GM21367 (cell line): Measurements from ENCODE around the gene PKD1L1.

Experiments
- ATAC-seq: cut with Tn5 transposase; IDR thresholded peaks from one replicate; pipeline ENCODE4 v1.9.1; 2021; ENCODE audit not compliant: unreplicated experiment

Gene PKD1L1

DNA sequence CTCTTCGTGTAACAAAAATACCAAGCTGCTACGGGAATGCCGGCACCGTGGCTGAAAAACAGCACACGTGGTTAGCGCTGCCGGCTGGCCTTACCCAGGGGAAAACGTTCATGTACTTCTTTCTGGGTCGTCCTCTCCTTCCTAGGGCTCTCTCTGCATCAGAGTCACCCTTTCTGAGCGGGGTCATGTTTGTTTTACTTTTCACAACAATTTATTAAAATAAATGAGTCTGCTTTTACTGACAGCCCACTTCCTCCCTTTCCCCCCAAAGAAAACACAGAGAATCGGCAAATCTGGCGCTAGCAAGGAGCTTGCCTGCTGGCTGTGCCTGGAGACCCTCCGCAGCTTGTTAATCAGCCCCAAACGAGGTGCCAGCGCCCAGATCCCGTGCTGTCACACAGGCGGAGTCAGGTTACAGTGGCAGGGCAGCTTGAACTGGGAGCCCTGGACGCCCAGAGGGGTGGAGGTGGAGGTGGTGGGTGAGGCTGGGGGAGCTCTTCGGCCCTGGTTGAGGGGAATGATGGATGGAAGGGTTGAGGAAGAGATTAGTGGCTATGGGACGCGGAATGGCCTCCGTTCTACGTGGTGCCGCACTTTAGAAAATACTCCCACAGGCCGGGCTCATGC, 204.2 kb downstream of the PKD1L1 start:
- ATAC-seq = no peak

DNA sequence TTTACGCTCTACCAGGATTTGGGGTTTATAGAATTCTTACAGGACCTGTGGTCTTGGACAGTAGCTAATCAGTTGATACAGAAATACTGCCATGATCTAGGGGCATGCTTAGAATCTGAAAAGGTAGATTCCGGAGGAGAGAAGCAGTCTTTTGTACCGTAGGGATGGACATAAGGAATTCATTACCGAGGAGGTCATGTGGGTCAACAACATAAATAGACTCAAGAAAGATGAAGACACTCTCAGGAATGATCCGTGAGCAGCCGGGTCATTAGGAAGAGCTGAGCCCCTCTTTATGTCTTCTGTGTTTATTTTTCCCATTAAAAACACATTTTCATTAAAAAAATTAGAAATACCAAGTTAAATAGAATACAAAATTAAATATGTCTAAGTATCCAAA, 206.3 kb downstream of the PKD1L1 start:
- no peak for ATAC-seq

DNA sequence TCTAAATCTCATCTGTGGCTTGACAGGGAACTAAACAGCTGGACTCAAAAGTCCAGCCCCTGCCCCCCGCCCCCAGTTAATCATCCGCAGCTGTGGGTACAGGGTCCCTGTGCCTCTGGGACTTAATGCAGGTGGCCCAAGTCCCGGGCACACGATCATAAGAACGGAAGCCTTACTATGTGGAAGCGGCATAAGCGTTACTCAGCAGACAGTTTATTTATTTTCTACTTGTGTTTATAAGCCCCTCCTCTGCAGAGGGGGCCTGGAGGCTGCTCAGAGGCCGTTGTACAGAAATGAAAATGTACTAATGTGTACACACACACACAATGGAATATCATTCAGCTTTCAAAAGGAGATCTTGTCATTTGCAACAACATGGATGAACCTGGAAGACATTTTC, 208.4 kb downstream of the PKD1L1 start:
- ATAC-seq = no peak

DNA sequence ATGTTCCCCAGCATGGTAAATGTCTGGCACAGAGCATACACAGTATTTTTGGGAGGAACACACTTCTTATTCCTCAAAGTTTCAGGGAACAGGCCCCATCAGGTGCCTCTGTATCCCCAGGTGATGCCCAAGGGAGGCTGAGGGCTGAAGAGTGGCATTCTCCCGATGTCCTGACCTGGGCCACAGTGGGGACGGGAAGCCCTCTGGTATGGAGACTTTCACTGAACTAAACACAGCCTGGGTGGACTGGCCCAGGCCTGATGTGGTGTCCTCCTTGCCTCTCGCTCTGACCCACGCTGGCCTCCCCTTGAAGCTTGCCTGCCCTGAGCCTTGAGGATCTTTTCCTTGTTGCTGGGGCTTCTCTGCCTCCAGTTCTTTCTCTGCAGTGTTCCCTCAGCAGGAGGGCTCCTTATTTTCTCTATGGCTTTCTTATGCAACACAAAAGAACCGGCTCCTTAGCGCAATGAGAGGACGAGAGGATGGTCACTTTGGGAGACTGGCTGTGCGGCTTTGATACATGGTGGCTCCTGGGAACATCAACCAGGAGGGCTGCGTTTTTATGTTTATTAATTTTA, 208.9 kb downstream of the PKD1L1 start:
- no peak for ATAC-seq

DNA sequence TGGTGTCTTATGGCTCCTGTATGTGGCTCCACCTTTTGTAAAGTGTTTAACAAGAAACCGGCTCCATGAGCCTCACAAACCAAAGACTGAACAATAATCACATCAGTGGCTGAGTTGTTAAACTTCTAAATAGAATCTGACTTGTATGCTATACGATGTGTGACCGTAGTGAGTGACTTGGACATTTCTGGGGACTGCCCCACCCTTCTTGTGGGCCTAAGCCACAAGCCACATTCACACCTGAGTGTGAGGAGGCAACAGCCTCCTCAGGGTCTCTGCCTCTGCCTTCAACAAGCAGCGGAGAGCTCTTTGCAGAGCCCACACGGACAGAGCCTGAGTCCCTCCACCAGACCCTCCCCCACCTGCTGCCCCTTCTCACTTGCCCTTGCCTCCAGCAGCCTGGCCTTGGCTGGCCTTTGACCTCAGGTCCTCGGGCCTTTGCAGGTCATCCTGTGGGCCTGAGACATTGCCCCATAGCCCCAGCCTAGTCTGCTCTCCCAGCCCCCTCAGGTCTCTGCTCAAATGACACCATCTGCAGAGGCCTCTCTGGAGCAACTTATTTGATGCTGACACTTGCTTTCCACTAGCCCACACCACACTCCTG, 209.6 kb downstream of the PKD1L1 start:
- peak; percentile 67 for ATAC-seq

DNA sequence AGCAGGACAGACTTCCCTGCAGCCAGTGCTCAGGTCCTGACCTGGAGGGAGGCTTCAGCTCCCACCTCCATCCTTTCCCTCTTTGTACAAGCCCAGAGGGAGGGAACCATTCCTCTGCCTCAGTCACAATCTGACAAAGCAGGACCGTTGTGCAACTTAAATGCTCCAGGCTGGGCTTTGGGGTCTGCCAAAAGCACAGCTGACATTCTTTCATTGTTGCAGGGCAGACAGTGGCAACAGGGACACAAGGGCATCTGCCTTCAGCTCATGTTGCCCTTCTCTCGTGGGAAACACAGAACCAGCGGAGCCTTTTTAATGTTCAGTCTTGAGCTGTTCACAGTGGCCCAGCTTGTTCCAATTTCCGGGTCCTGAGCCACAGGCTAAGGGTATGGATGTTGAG, 210.7 kb downstream of the PKD1L1 start:
- ATAC-seq = no peak

DNA sequence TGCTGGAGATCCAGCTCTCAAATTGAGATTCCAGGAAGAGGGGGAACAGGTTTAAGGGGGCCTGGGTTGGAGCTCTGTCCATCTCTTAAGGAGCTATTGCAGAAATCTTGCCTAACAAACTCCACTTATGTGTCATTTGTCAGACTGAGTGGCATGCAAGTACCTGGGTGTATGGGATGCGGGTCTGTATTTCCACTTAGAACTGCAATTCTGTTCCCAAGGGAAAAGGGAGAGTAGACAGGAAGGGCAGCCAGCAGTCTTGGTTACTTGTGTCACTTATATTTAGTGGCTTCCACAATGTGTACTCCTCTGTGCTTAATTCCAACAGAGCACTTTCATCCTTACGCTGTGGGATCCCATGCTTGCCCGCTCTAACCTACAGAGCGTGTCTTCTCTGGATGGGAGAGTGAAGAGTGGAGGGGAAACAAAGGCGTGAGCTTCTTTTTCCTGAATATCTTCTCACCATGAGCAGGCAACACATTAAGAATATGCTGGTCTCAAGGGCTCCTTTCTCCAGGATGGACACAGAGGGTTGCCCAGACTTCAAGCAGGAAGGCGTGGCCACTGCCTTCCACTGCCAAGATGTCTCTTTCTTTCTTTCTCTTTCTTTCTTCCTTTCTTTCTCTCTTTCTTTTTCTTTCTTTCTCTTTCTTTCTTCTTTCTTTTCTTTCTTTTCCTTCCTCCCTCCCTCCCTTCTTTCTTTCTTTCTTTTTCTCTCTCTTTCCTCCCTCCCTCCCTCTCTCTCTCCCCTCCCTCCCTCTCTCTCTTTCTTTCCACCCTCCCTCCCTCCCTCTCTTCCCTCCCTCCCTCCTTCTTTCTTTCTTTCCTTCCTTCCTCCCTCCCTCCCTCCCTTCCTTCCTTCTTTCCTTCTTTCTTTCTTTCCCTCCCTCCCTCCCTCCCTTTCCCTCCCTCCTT, 212.6 kb downstream of the PKD1L1 start:
- no peak for ATAC-seq

DNA sequence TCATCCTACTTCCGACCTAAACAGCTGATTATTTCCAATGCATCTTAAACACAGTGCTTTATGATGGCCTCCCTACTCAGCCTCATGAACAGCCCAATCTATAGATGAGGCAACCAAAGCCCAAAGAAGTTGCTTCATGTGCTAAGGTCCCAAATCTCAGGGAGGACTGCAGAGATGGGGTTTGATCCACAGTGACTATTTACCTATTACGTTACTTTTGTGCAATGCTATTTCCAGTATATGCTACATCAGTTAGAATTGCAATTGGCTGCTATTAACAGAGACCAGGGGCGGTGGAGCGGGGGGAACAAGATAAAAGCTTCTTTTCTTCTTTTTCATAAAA, 213.3 kb downstream of the PKD1L1 start:
- no peak for ATAC-seq

DNA sequence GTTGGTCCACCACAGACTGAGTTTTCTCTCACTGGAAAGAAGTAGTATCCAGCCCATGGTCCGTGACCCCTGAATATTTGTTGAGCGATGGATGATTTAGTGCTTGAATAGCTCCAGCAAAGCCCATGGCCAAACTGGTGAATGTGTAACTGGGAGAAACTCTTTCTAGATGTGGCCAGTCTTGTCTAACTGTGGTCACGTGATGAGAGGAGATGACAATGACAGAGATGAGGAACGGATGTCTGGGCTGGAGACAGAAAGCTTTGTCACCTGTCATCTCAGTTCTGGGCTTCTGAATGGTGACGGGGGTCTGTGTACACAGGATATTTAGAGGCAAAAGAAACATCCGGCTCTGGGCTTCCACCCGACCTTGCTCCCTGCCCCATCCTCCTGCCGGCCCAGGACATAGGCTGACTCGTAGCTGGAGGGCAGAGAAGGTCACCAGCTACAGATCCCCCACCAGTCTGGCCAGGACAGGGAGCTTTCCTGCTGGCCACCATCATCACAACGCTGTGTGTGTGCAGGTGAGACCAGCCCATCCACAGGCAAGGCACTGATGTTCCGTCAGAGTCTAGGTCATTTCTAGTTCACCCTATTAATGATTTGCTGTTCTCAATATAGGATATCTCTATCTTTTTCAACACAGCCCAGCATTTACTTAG, 213.8 kb downstream of the PKD1L1 start:
- ATAC-seq = no peak

DNA sequence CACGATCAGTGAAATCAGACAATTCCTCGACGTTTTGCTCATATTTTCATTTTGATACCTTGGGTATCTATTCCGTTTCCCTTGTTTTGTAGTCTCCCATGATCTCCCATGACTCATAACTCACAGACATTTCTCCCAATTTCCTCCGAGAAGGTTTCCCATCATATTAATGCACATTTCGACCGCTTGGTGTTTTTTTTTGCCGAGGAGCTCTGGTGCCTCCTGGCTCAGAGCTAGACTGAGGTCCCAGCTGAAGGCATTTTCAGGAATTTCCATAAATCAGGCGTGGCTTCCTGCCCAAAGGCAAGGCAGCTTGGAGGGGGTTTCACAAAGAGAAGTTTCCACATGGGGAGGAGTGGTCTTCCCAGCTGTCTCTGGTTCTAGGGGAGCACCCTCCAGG, 218.1 kb downstream of the PKD1L1 start:
- ATAC-seq = no peak

DNA sequence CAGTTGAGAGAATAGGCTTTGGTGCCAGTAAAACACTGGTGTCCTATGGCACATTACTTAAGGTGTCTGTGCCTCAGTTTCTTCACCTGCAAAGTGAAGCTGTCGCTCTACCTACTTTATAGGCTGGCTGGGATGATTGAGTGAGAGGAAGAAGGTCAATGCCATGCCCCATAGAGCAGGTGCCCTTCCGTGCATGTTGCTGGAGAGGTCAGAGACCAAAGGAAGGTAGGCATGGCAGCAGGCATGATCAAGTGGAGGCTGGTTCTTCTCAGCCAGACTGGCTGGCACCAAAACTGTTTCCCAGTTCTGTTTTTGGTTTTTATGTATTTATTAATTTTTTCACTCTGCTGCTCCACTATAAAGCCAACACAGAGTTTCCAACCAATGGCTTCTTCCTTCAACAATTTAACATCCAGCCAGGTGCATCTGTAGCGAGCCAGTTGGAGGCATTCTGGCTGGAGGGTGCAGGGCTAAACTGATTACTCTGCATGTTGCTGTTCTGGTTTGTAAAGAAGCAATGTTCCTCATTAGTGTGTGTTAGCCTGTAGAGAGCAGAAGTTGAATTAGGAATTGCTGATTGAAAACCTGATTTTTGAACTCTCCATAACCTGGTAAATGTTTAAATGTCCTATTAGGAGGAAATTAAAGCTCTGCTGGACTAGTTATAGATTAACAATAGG, 222.1 kb downstream of the PKD1L1 start:
- ATAC-seq = no peak

DNA sequence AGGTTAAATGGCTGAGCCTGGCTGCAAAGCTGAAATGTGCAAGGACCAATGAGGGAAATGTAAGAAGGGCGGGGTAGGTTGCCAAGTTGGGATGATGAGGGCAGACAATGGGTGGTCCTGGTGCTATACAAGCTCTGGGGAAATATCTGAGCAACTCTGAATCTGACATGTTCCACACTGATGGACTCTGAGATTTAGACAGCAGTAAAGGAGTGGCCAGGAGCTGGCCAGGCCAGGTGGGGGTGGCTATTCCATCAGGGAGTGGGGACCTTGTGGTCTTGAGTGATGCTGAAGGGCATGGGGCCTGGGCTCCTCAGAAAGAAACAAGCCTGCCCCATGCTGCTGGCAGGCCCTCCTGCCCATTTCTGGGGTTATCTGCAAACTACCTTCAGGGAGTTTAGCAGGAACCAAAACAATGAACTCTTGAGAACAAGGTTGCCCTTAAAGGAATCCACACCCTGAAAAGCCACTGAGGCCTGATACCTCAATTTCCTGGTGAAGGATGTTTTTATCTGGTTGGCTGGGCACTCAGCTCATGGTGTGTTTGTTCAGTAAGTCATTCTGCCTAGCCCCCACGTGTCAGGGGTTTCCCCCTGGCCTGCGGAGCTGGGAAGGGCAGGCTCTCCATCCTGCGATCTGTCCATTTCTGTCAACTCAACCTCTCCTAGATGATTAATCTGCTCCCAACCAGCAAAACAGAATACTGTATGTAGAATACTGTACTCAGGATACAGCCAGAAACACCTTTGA, 223.1 kb downstream of the PKD1L1 start:
- ATAC-seq = no peak
